HL-60/S4 treated with retinoic acid at 250 ng/mL for 4 days and 3 days (cell line): ENCODE measurements around the gene NFIC.

Source experiments
- in situ Hi-C: fragments of 300-500 bp; cut with MboI; formaldehyde crosslinking; loops from 2 replicates; pipeline ENCODE4 v1.7.0; 2022; ENCODE audit warnings: low sequenced_read_pairs

NFIC gene

DNA sequence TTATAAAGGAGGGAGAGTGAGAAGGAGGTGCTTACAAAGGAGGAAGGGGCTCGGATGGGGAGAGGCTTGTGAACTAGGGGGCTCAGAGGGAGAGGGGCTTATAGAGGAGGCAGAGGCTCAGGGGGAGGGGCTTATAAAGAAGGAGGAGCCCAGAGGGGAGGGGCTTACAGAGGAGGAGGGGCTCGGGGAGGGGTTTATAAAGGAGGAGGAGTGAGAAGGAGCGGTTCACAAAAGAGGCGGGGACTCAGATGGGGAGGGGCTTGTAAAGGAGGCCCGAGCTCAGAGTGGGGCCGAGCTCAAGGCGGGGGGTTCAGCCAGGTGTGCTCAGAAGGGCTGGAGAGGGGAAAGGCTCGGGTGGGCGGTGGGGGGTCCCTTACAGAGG, 113.4 kb downstream of the NFIC start:
- in situ Hi-C loops = loop anchor here (10.0 kb wide), 1 partner anchor 155 kb away; no protein-coding TSS in a partner anchor

- in situ Hi-C loops = loop anchor here (10.0 kb wide), 1 partner anchor 156 kb away; no protein-coding TSS in a partner anchor
Measured at GRCh38 chr19:3480383-3481091, 114.2 kb downstream of the NFIC start, which contains the start of gene SMIM24. TSS of gene SMIM24 (minus strand) at chr19:3480525. CDS start at chr19:3480463, 62 bp downstream.

- in situ Hi-C loops = loop anchor here (10.0 kb wide), 1 partner anchor 157 kb away; no protein-coding TSS in a partner anchor
Measured at GRCh38 chr19:3481241-3482090, 115.1 kb downstream of the NFIC start.

GRCh38 chr19:3482507-3483225, 116.3 kb downstream of the NFIC start:
- in situ Hi-C loops = loop anchor here (10.0 kb wide), 1 partner anchor 158 kb away; no protein-coding TSS in a partner anchor

GRCh38 chr19:3483226-3483628, 116.8 kb downstream of the NFIC start, which contains the start of gene SMIM44:
TSS of gene SMIM44 (minus strand) at chr19:3483441. CDS start at chr19:3483403, 38 bp downstream.
- in situ Hi-C loops = loop anchor here (10.0 kb wide), 1 partner anchor 158 kb away; no protein-coding TSS in a partner anchor

- in situ Hi-C loops = no loop called here
Measured at GRCh38 chr19:3491396-3492119, 125.2 kb downstream of the NFIC start.

- in situ Hi-C loops = no loop called here
Measured at GRCh38 chr19:3492131-3492839, 125.9 kb downstream of the NFIC start.

GRCh38 chr19:3492919-3493318, 126.5 kb downstream of the NFIC start:
- in situ Hi-C loops = no loop called here

- in situ Hi-C loops = no loop called here
Measured at GRCh38 chr19:3493651-3494050, 127.3 kb downstream of the NFIC start.

GRCh38 chr19:3494051-3494450, 127.7 kb downstream of the NFIC start:
- in situ Hi-C loops = no loop called here

DNA sequence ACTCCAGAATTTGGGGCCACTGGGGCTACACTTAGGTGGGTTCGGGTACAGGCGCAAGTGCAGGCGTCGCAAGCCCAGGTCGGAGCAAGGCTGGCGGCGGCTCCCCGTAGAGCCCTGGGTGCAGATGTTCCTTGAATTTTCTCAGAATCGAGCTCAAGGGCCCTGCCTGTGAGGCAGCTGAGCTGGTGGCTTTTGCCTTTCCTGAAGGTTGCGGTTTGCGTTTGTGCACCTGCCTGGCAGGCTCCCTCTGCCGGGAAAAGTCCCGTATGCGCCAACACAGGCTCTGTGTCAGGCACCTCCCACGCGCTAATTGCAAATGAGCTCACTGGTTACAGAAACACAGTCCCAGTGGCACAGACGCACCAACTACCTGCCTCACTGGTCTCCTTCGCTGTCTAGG, 128.2 kb downstream of the NFIC start:
- in situ Hi-C loops = no loop called here

- in situ Hi-C loops = no loop called here
Measured at GRCh38 chr19:3496392-3497273, 130.2 kb downstream of the NFIC start.

GRCh38 chr19:3497757-3498520, 131.6 kb downstream of the NFIC start:
- in situ Hi-C loops = no loop called here

GRCh38 chr19:3499738-3500428, 133.5 kb downstream of the NFIC start:
- in situ Hi-C loops = no loop called here

- in situ Hi-C loops = no loop called here
Measured at GRCh38 chr19:3500429-3501101, 134.2 kb downstream of the NFIC start, which contains the start of gene DOHH. TSS of gene DOHH (minus strand) at chr19:3500674. CDS start at chr19:3496814, 3,860 bp downstream.

- in situ Hi-C loops = no loop called here
Measured at GRCh38 chr19:3501780-3502179, 135.4 kb downstream of the NFIC start.
